ENCODE data around the gene ELOVL1. TPM values are rescaled to one million over a fixed set of nuclear protein-coding genes. Genes with fewer than 3 reads are reported as not detected.

Gene ELOVL1
- total and polyA plus RNA-seq, 2 donors, result 26.1 to 44.8 TPM

- Histone ChIP-seq H3K27ac (ENCODE audit: low read depth in 1 of 2, low read length in 1 of 2) (no peak overlapping the region), H3K36me3 (ENCODE audit: control insufficient read depth in 2 of 2, insufficient read depth in 2 of 2, low read length in 1 of 2) (no peaks in the 10 kb centered on the region), H3K27me3 (ENCODE audit: control insufficient read depth in 2 of 2, insufficient read depth in 1 of 2, low read length in 1 of 2) (no peaks in the 10 kb centered on the region), H3K4me3 (ENCODE audit: low read length in 2 of 2) (no peak overlapping the region), H3K4me1 (ENCODE audit: control insufficient read depth in 2 of 2, insufficient read depth in 2 of 2, low read length in 2 of 2) (no peaks in the 10 kb centered on the region), H3K9me3 (ENCODE audit: control insufficient read depth in 2 of 2, insufficient read depth in 1 of 2, low read length in 1 of 2) (no peaks in the 10 kb centered on the region)
- DNase-seq (ENCODE audit: low read depth in 6 of 9, low spot score in 9 of 9), result no peak
- 96% methylated on average over 4 of the region's 4 CpGs for WGBS
Observed at GRCh38 chr1:43318831-43319230, 49.0 kb downstream of the ELOVL1 start.

GRCh38 chr1:43317817-43318471 is 49.9 kb downstream of the ELOVL1 start:
- no peak for DNase-seq (ENCODE audit: low read depth in 6 of 9, low spot score in 9 of 9)
- Histone ChIP-seq H3K4me1 (ENCODE audit: control insufficient read depth in 2 of 2, insufficient read depth in 2 of 2, low read length in 2 of 2) (no peaks in the 10 kb centered on the region), H3K4me3 (ENCODE audit: low read length in 2 of 2) (no peak overlapping the region), H3K36me3 (ENCODE audit: control insufficient read depth in 2 of 2, insufficient read depth in 2 of 2, low read length in 1 of 2) (no peaks in the 10 kb centered on the region), H3K27ac (ENCODE audit: low read depth in 1 of 2, low read length in 1 of 2) (no peak overlapping the region), H3K9me3 (ENCODE audit: control insufficient read depth in 2 of 2, insufficient read depth in 1 of 2, low read length in 1 of 2) (no peaks in the 10 kb centered on the region), H3K27me3 (ENCODE audit: control insufficient read depth in 2 of 2, insufficient read depth in 1 of 2, low read length in 1 of 2) (no peaks in the 10 kb centered on the region)
- 96% methylated on average over 15 of the region's 15 CpGs for WGBS

- Histone ChIP-seq H3K27ac (ENCODE audit: low read depth in 1 of 2, low read length in 1 of 2) (no peak overlapping the region), H3K4me3 (ENCODE audit: low read length in 2 of 2) (no peak overlapping the region), H3K9me3 (ENCODE audit: control insufficient read depth in 2 of 2, insufficient read depth in 1 of 2, low read length in 1 of 2) (no peaks in the 10 kb centered on the region), H3K36me3 (ENCODE audit: control insufficient read depth in 2 of 2, insufficient read depth in 2 of 2, low read length in 1 of 2) (no peaks in the 10 kb centered on the region), H3K27me3 (ENCODE audit: control insufficient read depth in 2 of 2, insufficient read depth in 1 of 2, low read length in 1 of 2) (no peaks in the 10 kb centered on the region), H3K4me1 (ENCODE audit: control insufficient read depth in 2 of 2, insufficient read depth in 2 of 2, low read length in 2 of 2) (no peaks in the 10 kb centered on the region)
- WGBS, result 95% methylated on average over 16 of the region's 16 CpGs
- DNase-seq (ENCODE audit: low read depth in 6 of 9, low spot score in 9 of 9), result no peak
Observed at GRCh38 chr1:43316738-43317520, 50.9 kb downstream of the ELOVL1 start.

- Histone ChIP-seq H3K27ac (ENCODE audit: low read depth in 1 of 2, low read length in 1 of 2) (no peak overlapping the region), H3K27me3 (ENCODE audit: control insufficient read depth in 2 of 2, insufficient read depth in 1 of 2, low read length in 1 of 2) (no peaks in the 10 kb centered on the region), H3K9me3 (ENCODE audit: control insufficient read depth in 2 of 2, insufficient read depth in 1 of 2, low read length in 1 of 2) (no peaks in the 10 kb centered on the region), H3K36me3 (ENCODE audit: control insufficient read depth in 2 of 2, insufficient read depth in 2 of 2, low read length in 1 of 2) (no peaks in the 10 kb centered on the region), H3K4me1 (ENCODE audit: control insufficient read depth in 2 of 2, insufficient read depth in 2 of 2, low read length in 2 of 2) (no peaks in the 10 kb centered on the region), H3K4me3 (ENCODE audit: low read length in 2 of 2) (no peak overlapping the region)
- WGBS, result 97% methylated on average over 10 of the region's 10 CpGs
- DNase-seq (ENCODE audit: low read depth in 6 of 9, low spot score in 9 of 9), result no peak
Observed at GRCh38 chr1:43315963-43316737, 51.7 kb downstream of the ELOVL1 start.

GRCh38 chr1:43315481-43315880 is 52.3 kb downstream of the ELOVL1 start:
- Histone ChIP-seq H3K27ac (ENCODE audit: low read depth in 1 of 2, low read length in 1 of 2) (no peak overlapping the region), H3K27me3 (ENCODE audit: control insufficient read depth in 2 of 2, insufficient read depth in 1 of 2, low read length in 1 of 2) (no peaks in the 10 kb centered on the region), H3K36me3 (ENCODE audit: control insufficient read depth in 2 of 2, insufficient read depth in 2 of 2, low read length in 1 of 2) (no peaks in the 10 kb centered on the region), H3K4me3 (ENCODE audit: low read length in 2 of 2) (no peak overlapping the region), H3K4me1 (ENCODE audit: control insufficient read depth in 2 of 2, insufficient read depth in 2 of 2, low read length in 2 of 2) (no peaks in the 10 kb centered on the region), H3K9me3 (ENCODE audit: control insufficient read depth in 2 of 2, insufficient read depth in 1 of 2, low read length in 1 of 2) (no peaks in the 10 kb centered on the region)
- DNase-seq (ENCODE audit: low read depth in 6 of 9, low spot score in 9 of 9), result no peak
- WGBS, result 97% methylated on average over 3 of the region's 3 CpGs

- no peaks in the 10 kb centered on the region for H3K27me3 ChIP-seq (ENCODE audit: control insufficient read depth in 2 of 2, insufficient read depth in 1 of 2, low read length in 1 of 2)
- no peak overlapping the region for H3K4me3 ChIP-seq (ENCODE audit: low read length in 2 of 2)
- H3K4me1 ChIP-seq (ENCODE audit: control insufficient read depth in 2 of 2, insufficient read depth in 2 of 2, low read length in 2 of 2), result no peaks in the 10 kb centered on the region
- H3K27ac ChIP-seq (ENCODE audit: low read depth in 1 of 2, low read length in 1 of 2), result no peak overlapping the region
- no peaks in the 10 kb centered on the region for H3K9me3 ChIP-seq (ENCODE audit: control insufficient read depth in 2 of 2, insufficient read depth in 1 of 2, low read length in 1 of 2)
- H3K36me3 ChIP-seq (ENCODE audit: control insufficient read depth in 2 of 2, insufficient read depth in 2 of 2, low read length in 1 of 2), result no peaks in the 10 kb centered on the region
- WGBS, result 97% methylated on average over 5 of the region's 5 CpGs
- DNase-seq (ENCODE audit: low read depth in 6 of 9, low spot score in 9 of 9), result no peak
Observed at GRCh38 chr1:43314233-43314632, 53.6 kb downstream of the ELOVL1 start.

GRCh38 chr1:43313771-43314170 is 54.0 kb downstream of the ELOVL1 start:
- WGBS, result 97% methylated on average over 10 of the region's 10 CpGs
- H3K9me3 ChIP-seq (ENCODE audit: control insufficient read depth in 2 of 2, insufficient read depth in 1 of 2, low read length in 1 of 2), result no peaks in the 10 kb centered on the region
- no peaks in the 10 kb centered on the region for H3K27me3 ChIP-seq (ENCODE audit: control insufficient read depth in 2 of 2, insufficient read depth in 1 of 2, low read length in 1 of 2)
- no peak overlapping the region for H3K4me3 ChIP-seq (ENCODE audit: low read length in 2 of 2)
- H3K36me3 ChIP-seq (ENCODE audit: control insufficient read depth in 2 of 2, insufficient read depth in 2 of 2, low read length in 1 of 2), result no peaks in the 10 kb centered on the region
- H3K4me1 ChIP-seq (ENCODE audit: control insufficient read depth in 2 of 2, insufficient read depth in 2 of 2, low read length in 2 of 2), result no peaks in the 10 kb centered on the region
- H3K27ac ChIP-seq (ENCODE audit: low read depth in 1 of 2, low read length in 1 of 2), result no peak overlapping the region
- no peak for DNase-seq (ENCODE audit: low read depth in 6 of 9, low spot score in 9 of 9)

Measured in thymus (tissue), 11 donors.